GM19452 (cell line): Measurements from ENCODE around the gene SPOP.
"Not testable (repeated sequence)": the region's sequence is repeated elsewhere in the genome, so short reads cannot be mapped to it uniquely, and the experiment has no call there.

Experiments used
- ATAC-seq: cut with Tn5 transposase; IDR thresholded peaks from one replicate; pipeline ENCODE4 v1.9.1; 2021; ENCODE audit not compliant: unreplicated experiment

SPOP gene

DNA sequence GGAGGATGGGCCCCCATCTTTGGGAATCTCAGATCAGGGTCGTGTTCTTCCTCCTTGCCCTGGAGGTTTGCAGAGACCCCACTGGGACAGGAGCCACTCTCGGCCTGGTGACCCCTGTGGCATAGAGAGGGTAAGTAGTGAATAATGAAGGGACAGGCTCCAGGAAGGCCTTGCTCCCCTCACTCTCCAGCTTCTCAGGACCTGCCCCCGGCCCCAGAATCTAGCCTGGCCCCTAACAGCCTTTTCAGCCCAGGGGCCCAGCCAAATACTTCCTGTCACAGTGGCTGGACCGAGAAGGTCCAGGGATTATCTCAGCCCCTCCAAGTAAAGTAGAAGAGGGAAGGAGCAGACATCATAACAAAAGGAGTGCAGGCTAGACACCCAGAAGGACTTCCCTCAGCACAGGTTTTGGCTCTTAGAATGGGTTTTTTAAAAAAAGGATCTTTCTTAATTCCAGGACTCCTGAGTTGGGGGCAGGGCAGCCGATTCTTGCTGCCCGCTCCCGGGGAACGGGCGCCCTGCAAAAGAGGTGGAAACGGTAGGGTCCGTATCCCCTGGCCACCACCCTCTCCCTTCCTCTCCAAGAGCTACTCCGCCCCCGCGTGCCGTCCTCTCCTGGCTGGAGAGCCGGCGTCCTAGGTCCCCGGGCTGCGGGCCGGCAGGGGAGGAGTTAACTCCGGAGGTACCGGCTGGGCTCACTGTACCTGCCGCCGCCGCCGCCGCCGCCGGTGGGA is 102.8 kb downstream of the SPOP start:
- ATAC-seq: no peak

DNA sequence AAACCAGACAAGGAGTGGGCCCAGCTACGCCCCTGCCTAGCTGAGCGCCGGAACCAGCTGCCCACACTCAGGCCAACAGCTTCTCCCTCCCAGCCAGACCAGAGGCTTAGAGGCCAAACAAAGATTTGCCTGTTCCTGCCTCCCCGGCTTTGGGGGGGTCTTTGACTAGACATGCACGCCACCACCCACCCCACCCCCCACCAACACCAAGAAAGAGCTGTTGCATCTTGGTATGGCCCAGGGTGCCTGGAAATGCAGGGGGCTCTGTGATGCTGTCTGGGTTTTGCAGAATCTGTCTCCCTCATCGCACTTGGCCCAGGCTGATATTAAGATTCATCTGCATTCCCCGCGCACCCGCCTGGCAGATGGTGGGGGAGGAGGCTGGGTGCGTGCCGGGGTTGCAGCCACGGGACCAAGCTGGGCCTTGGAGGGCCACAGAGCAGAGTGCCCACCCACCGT is 103.5 kb downstream of the SPOP start:
- ATAC-seq: no peak

DNA sequence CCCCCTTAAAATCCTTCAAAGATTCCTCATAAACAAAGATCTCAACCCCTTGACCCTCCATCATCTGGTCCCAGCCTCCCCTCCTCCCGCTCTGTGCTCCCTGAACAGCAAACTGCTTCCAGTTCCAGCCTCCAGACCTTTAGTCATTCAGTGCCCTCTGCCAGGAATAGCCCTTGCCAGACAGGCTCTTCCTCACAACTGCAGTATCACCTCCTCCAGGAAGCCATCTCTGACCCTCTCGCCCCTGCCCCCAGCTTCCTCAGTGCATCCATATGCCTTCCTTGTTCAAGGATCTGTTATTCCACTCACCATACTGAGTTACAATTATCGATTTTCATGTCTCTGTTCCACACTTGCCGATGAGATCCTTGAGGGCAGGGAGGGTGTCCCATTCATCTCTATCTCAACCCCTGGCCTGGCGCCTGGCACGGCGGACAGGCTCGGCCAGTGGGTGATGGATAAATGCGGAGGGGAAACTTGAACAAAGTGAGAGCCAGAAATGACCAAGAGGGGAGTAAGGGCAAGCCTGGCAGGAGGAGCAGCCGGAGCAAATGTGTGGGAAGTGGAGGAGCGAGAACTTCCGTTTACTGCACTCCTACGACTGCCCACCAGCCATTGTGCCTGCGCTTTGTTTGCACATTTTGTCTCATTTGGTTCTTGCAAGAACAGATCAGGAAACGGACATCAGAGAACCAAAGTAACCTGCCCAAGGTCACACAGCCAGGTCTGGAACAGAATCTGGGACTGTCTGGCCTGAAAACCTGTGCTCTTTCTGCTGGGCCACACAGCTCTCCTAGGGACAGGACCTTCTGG is 104.2 kb downstream of the SPOP start:
- ATAC-seq: no peak

DNA sequence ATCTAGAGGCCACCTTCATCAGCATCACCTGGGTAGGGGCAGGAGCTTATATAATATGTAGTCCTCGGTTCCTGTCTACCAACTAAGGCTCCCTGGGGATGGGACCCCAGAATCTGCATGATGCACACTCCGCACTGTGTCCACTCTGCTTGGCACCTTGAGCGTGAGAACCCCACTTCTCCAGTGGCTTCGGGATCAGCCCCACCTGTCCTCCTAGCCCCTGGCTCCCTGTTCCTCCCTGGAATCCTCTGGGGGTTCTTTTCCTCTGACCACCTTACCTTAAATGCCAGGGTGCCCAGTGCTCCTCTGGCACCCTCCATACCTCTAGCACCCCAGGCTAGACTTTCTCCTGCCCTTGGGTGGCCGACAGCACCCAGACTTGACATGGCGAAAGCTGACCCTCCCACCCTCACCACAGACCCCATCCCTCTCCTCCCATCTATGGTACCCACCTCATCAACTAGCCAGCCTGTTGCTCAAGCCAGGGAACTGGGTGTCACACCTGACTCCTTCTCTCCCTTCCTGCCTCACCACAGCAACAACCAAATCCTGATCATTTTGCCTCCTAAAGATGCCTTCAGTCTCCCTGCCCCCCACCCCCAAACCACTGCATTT is 105.0 kb downstream of the SPOP start:
- ATAC-seq: no peak

DNA sequence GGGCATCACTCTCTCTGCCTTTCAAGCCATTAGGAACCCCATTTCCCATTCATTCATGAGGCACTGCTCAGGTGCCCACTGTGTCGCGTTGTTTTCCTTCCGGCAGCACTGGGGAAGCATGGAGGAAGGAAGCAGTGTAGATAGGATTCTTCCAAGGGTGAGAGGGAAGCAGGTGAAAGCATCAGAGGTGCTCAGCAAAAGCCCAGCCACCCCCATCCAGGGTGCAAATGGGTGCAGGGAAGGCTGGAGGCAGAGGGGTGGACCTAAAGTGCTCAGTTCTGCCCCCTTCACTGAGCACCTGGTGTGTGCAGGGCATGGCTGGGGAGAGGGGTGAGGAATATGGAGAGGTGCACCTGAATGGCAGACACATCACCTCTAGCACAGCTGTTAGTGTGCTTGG is 105.7 kb downstream of the SPOP start:
- ATAC-seq: no peak

DNA sequence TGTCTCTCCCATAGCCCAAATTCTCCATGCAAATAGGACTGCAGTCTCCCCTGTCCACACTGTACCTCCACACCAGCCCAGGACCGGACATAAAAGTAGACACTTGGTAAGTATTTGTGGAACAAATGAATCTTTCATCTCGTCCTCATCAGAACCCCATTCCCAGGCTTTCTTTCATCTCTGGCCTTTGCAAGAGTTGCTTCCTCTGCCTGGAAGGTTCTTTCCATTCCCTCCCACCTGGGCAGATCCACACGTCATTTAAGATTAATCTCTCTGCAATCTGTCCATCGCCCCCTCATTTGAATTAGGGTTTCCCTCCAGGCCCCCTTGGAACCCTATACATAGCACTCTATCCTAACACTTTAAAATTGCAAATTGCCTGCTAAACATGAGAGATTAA is 106.1 kb downstream of the SPOP start:
- ATAC-seq: no peak

DNA sequence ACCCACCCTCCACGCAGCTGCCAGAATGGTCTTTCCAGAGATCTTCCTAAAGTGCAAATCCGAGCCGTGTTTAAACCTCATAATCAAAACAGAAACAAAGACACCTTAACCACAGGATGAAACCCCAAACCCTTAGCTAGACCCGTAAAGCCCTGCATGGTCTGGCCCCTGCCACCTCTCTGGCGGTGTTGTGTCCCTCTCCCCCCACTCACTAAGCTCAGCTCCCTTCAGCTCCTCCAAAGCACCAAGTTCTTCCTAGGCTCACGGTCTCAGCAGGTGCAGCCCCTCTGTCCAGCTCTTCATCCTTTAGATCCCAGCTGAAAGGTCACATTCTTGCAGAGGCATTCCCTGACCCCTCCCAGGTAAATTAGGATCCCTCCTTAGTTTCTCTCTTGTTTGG is 106.6 kb downstream of the SPOP start:
- ATAC-seq: no peak

DNA sequence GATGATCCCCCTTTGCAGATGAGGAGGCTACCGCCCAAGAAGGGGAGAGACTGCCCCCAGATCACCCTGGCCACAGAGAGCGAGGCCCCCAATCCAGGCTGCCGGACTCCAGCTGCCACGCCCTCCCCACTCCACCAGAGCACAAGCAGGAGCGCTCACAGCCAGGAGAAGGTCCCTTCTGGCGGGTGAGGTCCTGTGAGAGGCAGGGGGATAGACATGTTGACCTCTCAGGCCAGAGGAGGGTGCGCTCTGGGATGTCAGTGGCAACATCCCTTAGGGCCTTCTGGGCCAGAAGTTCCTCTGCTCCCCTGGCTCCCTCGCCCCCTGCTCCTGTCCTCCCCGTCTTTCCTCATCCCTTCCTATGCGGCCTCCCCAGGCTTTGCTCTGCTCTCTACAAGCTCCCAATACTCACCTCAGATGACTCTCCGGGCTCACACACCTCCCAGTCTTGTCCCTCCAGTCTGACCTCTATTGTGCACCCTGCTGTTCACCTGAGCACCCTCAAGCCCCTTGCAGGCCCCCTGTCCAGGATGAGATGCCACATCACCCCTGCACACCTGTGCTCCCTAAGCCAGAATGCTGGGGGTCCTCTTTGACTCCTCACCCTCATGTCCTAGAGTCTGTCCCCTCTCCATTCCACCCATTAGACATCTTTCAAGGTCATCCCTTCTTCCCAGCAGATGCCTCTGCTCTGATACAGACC is 107.2 kb downstream of the SPOP start:
- no peak for ATAC-seq

DNA sequence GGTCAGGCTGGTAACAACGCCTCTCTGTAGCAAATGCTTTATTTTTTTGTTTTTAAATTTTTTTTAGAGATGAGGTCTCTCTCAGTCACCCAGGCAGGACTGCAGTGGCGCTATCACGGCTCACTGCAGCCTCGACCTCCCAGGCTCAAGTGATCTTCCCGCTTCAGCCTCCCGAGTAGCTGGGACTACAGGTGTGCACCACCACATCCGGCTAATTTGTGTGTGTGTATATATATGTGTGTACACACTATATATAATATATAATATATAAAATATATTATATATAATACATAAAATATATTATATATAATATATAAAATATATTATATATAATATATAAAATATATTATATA is 109.2 kb downstream of the SPOP start:
- ATAC-seq: not testable (repeated sequence)

DNA sequence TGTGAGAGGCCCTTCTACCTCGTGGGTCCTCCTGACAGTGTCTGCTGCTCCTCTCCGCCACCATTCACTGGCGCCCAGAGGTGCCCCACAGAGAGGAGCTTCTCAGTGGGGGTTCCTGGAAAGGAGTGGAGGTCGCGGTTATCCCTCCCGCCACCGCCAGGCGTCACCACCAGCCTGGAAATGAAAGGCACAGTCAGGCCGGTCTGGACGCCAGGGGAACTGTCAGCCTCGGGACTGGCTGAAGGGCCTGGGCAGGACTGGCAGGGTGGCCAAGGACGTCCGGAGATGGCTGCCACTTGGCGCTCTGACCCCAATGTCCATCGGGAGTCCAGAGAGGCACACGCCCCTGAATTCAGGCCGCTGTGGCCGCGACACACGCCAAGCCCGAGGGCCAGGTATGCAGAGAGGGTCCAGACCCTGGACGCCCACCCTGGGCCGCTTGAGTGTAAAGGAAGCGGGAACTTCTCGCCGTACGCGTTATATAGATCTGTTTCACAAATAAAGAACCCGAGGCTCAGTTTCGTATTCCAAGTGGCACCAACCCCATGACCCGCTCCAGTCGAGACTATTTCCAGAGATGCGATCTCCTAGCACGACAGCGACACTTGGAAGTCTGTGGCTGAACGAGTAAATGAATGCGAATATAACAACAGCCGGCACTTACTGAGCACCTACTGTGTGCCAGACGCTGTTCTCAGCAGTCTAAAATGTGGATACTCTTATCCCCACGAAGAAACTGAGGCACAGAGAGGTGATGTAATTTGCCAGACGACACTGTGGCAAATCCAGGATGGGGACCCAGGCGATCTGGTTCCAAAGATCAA is 109.8 kb downstream of the SPOP start:
- ATAC-seq: peak; percentile 44

DNA sequence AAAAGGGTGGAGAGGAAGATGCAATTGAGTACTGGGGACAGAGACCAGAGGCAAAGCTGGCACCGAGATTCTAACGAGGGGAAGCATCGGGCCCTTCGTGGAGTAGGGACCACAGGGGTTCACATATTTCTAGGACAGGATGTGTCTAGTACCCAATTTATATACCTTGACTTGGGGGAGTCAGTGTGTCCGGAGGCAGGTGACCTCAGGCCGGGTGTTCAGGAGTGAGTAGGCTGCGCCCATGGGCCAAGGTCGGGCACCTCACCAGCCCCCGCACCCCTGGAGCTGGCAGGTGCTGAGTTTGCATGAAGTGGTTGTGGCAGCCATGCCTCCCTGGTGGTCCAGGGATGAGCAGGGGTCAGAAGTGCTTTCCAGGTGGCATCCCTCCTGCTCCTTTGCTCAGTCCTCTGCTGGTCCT is 110.8 kb downstream of the SPOP start:
- ATAC-seq: no peak

DNA sequence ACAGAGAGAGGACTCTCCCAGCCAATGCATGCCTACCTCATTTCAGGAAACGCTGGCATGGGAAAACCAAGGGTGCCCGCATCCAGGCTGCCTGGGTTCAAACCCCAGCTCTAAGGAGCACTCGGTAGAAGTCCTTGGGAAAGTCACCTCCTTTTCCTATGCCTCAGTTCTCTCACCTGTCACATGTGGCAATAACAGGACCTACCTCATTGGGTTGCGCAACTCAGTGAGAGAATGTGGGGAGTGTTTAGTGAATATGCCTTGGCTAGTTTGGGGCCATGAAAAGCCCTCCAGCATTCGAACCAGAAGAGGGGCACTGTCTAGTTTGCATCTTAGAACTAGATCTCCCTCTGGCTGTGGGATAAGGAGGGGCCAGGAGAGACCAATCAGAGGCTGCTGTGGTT is 111.2 kb downstream of the SPOP start:
- ATAC-seq: no peak

DNA sequence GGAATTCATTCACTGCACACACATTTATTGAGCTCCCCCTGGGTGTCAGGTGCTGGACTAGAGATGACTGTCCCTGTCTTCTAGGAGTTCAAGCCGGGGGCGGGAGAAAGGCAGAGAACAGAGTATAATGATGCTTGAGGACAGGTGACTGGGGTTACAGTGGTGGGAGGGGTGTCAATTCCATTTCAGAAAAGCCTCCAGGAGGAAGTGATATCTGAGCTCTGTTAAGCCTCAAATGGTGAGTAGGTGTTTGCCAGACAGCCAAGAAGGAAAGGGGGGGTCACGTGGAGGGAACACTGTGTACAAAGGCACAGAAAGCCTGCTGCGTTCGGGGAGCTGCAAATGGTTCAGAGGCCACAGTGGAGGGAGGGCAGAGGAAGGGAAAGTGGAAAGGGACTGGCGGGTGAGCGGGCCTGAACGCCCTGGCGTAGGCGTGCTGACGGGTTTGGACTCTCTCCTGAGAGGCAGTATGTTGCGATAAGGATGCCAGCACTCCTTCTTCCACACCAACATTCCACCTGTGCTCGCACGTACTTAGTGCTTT is 111.9 kb downstream of the SPOP start:
- ATAC-seq: no peak

DNA sequence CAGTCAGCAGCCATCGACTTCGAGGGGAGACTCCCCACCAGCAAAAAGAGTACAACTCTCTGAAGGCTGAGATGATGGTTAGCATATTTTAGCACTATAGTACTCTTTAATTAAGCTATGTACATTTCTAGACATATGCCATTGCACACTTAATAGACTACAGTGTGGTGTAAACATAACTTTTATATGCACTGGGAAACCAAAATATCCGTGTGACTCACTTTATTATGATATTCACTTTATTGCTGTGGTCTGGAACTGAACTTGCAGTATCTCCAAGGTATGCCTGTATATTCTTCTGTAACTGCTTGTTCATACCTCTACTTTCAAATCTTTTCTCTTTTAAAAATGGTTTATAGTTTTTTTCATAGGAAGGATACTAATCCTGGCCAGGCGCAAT is 113.3 kb downstream of the SPOP start:
- no peak for ATAC-seq

DNA sequence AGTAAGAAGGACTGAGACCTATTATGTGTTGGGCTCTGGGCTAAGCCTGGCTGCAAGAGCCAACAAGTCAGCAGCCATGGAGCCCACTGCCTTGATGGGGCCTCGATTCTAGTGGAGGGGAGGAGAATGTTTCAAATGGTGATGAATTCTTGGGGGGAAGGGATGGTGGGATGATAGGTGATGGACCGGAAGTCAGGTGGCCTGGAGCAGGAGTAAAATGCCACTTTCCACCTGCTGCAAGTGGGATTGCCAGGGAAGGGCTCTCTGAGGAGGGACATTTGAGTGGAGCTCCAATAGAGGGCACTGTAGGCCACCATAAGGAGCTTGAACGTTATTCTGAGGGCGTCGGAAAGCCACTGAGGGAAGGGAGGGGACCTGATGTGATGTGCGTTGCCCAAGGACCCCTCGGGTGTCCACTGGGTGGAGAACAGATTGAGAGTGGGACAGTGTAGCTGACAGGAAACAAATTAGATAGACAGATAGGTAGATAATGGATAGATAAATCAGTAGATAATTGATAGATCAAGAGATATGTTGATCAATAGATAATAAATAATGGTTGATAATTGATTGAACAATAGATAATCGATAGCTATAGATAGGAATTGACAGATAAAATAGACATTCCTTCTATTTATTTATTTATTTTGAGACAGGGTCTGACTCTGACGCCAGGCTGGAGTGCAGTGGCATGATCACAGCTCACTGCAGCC is 120.4 kb downstream of the SPOP start:
- no peak for ATAC-seq

DNA sequence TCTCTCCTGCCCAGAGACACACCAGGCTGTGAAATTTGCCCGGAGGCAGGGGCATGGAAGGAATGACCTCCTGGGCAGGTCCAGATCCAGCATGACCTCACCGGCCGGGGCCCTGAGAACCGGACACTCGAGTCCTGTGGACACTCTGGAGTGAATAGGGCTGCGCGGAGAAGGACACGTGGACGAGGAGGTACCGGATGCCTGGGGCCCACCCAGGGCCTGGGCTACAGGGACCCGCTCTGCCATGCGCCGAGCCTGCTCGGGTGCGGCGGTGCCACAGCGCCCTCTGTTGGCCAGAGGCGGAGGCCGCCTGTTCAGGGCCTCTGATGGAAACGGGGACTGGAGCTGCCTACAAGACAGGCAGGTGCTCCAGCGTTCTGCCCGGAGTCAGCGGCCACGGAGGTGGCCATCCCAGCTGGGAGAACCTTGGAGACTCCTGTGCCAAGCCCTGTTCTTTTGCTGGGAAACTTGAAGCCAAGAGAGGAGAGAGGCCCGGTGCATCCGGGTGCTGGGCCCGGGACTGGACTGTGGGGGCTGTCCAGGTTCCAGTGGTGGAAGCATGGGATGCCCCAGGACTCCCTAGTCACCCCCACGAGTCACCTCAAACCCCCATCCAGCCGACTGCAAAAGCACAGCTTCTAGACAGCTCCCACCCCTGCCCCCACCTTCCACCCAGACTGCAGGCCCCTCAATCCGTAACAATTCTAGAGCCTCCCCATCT is 121.5 kb downstream of the SPOP start:
- no peak for ATAC-seq

DNA sequence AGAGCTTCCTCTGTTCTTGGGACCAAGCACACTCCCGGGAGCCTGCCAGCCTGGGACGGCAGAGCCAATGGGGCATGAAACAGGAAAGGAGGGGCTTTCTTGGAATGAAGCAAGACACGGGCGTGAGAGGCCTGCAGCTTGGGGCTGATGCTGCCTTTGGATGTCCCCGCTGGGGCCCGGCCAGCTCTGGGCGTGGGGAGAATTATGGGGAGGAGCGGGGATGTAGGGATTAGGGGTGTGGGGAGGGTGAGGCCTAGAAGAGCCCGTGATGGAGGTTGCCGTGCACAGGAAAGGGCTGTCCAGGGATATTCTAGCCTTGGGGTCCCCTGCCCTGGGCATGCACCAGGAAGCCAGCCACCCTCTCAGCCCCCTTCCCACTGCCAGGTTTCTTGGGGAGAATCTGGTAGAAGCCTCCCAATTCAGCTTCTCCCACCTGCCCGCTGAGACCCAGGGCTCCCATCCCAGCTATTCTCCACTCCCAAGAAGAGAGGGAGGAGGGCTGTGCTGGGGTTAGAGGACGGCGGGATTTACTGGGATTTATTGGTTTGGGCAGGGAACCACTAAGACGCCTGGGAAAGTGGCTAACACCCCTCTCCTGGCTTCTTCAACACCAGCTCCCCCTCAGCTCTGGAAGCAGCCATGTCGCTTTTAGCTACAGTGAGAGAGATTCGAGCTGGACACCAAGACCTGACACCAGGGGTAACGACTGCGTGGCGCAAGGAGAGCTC is 122.2 kb downstream of the SPOP start:
- no peak for ATAC-seq
